Measurements from ENCODE around the gene NUMB.
A peak's percentile ranks its signal among the peaks of the same experiment; 100 is the strongest.

The NUMB gene

DNA sequence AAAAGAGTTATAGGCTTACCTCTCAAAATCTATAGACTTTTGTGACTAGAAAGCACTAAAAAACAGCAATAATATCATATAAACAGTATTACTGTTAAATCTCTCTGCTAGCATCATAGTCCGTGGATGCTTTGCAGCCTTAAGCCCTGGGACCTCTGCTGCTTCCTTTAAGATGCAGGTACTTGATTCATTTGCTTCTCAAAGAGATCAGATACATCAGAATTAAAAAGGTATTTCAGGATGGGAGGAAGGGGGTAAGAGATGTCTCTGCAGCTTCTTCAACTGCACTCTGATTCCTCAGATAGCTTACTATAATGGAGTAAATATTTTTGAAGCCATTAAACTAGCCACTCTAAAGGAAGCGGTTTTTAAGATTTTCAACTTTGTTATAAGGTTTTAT, 171.7 kb downstream of the NUMB start:
- TF ChIP-seq, protein P1, sequence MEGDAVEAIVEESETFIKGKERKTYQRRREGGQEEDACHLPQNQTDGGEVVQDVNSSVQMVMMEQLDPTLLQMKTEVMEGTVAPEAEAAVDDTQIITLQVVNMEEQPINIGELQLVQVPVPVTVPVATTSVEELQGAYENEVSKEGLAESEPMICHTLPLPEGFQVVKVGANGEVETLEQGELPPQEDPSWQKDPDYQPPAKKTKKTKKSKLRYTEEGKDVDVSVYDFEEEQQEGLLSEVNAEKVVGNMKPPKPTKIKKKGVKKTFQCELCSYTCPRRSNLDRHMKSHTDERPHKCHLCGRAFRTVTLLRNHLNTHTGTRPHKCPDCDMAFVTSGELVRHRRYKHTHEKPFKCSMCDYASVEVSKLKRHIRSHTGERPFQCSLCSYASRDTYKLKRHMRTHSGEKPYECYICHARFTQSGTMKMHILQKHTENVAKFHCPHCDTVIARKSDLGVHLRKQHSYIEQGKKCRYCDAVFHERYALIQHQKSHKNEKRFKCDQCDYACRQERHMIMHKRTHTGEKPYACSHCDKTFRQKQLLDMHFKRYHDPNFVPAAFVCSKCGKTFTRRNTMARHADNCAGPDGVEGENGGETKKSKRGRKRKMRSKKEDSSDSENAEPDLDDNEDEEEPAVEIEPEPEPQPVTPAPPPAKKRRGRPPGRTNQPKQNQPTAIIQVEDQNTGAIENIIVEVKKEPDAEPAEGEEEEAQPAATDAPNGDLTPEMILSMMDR (IDR thresholded peaks at IDR 0.05; ENCODE audit: control insufficient read depth, extremely low read depth, insufficient read depth): no peak
- no peak for DNase-seq (ENCODE audit: low read depth)
- no peak overlapping the region for H3K4me3 ChIP-seq (ENCODE audit: low read depth, low read length)

DNA sequence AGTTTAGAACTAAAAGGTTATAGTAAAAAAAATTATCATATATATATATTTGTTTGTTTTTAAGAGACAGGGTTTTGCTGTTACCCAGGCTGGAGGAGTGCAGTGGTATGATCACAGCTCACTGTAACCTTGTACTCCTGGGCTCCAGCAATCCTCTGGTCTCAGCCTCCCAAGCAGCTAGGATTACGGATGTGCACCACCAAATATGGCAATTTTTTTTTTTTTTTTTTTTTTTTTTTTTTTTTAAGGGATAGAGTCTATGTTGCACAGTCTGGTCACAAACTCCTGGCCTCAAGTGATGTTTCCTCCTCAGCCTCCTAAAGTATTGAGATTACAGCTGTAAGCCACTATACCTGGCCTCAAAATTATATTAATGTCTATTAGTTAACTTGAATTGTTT, 172.4 kb downstream of the NUMB start:
- TF ChIP-seq, protein P1 (IDR thresholded peaks at IDR 0.05; ENCODE audit: control insufficient read depth, extremely low read depth, insufficient read depth): no peak
- no peak for DNase-seq (ENCODE audit: low read depth)

DNA sequence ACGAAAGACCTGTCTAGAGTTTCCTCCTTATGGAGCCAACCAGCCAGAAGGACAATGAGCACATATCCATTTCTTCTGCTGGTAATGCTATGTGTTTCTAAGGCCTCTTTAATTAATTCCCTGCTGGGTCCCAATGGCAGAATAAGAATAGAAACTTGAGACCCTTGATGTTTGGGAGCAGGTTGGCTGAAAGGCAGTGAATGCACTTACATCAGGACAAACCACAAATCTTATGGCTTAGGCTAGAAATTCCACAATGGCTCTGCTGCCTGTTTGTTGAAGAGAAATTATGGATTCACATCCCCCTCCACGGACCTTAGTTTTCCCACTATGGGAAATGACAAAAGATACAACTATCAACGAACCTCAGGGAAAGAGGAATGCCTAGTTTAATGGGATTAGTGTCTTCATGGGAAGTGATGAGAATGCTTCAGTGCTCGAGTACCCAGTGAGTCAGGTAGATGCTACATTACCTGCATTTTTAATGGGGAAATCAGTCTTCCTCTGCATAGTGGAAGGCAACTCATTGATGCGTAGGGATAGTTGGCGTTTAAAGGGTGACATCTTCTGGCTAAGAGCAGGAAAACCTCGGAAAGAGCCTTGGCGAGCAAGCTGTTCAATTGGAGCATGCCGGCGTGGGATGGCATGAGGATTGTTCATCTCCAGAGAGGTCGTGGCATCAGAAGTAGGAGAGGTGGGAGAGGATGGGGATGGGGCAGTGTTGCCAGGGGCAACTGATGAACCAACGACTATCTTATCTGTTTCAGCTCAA, 174.6 kb downstream of the NUMB start:
- no peak overlapping the region for H3K4me3 ChIP-seq (ENCODE audit: low read depth, low read length)
- TF ChIP-seq, protein P1 (IDR thresholded peaks at IDR 0.05; ENCODE audit: control insufficient read depth, extremely low read depth, insufficient read depth): peak; percentile 33; the same call in 1 of the 2 replicates
- no peak for DNase-seq (ENCODE audit: low read depth)

More for the DNA sequence above, 172.4 kb downstream of the NUMB start:
- H3K4me3 ChIP-seq (ENCODE audit: low read depth, low read length): no peak overlapping the region

DNA sequence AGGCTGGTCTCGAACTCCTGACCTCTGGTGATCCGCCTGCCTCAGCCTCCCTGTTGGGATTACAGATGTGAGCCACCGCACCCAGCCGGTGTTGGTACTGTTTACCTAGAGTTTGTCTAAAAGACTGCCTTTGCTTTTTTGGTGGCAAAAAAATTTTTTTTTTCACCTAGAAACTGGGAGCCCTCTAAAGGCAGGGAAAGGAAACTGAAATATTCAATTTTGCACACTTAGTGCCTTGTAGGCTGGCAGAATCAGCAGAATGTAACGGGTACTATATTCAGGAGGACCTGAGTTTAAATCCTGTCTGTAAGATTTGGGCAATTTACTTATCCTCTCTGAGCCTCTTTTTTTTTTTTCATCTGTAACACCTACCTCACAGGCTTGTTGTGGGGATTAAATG, 177.4 kb downstream of the NUMB start:
- H3K4me3 ChIP-seq (ENCODE audit: low read depth, low read length): no peak overlapping the region
- no peak for DNase-seq (ENCODE audit: low read depth)
- TF ChIP-seq, protein P1 (IDR thresholded peaks at IDR 0.05; ENCODE audit: control insufficient read depth, extremely low read depth, insufficient read depth): no peak

DNA sequence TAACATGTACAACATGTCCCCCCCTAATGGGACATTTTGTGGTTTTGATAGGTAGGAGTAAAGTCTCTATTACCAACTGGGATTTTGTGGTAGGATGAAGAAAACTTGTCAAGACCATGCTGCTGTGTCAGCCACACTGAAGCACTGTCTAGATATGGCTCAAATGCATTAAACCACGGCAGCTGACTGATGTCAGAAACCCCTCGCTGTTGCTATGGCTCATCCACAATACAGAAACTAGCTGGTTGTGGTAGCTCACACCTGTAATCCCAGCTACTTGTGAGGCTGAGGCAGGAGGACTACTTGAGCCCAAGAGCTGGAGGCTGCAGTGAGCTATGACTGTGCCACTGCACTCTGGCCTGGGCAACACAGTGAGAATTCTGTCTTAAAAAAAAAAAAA, 181.0 kb downstream of the NUMB start:
- no peak overlapping the region for H3K4me3 ChIP-seq (ENCODE audit: low read depth, low read length)
- TF ChIP-seq, protein P1 (IDR thresholded peaks at IDR 0.05; ENCODE audit: control insufficient read depth, extremely low read depth, insufficient read depth): no peak
- no peak for DNase-seq (ENCODE audit: low read depth)

DNA sequence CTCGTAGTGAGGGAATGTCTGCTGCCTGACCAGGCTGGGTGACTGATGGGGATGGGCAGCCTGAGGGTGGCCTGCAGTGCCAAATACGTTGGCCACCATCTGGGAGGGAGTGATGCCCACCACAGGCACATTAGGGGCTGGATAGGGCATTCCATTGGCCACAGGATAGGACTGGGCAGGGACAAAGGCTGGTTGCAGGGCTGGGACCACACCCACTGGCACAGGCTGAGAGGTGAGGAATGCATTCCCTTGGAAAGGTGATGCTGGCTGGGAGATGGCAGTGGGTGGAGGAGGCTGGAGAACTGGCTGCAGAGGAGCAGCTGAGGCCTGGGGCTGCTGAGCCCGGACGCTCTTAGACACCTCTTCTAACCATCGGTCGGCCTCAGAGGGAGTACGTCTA, 181.5 kb downstream of the NUMB start:
- no peak overlapping the region for H3K4me3 ChIP-seq (ENCODE audit: low read depth, low read length)
- TF ChIP-seq, protein P1 (IDR thresholded peaks at IDR 0.05; ENCODE audit: control insufficient read depth, extremely low read depth, insufficient read depth): no peak
- DNase-seq (ENCODE audit: low read depth): no peak

DNA sequence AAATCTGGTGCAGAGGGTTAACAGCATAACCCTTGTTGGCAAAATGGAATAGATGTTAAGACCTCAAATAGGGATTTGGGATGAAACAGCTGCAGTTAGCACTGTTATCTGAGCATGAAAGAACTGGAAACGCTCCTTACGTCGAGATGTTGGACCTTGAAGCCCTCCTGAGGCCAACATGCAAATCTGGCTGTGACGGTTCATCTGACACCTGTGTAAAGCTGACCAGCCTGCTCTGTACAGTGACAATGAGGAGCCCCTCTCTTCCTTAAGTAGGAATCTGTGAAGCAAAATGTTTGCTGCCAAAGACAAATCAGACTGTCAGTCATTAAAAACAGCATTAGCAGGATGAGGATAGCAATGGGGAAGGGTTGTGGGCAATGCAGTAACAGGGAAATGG, 184.5 kb downstream of the NUMB start:
- TF ChIP-seq, protein P1 (IDR thresholded peaks at IDR 0.05; ENCODE audit: control insufficient read depth, extremely low read depth, insufficient read depth): no peak
- DNase-seq (ENCODE audit: low read depth): no peak
- H3K4me3 ChIP-seq (ENCODE audit: low read depth, low read length): no peak overlapping the region

Measured in LNCaP clone FGC (cell line).